Vagina (tissue), 2 donors: ENCODE data around the gene RAB44.

Experiments used
- POLR2A ChIP-seq, 2 donors: fragments of 450-650 bp; IDR thresholded peaks; one replicate each; pipeline ENCODE4 v1.6.1; 2017; ENCODE audit warnings: antibody characterized with exemption in 2 of 2, mild to moderate bottlenecking in 2 of 2, moderate library complexity in 2 of 2
- POLR2AphosphoS5 ChIP-seq, 2 donors: sonication (generic); formaldehyde crosslinking; IDR thresholded peaks; one replicate each; pipeline ENCODE4 v1.9.0; 2017; ENCODE audit warnings: antibody characterized with exemption in 2 of 2, mild to moderate bottlenecking in 2 of 2, low read depth in 1 of 2; ENCODE audit not compliant: insufficient read depth in 1 of 2

DNA sequence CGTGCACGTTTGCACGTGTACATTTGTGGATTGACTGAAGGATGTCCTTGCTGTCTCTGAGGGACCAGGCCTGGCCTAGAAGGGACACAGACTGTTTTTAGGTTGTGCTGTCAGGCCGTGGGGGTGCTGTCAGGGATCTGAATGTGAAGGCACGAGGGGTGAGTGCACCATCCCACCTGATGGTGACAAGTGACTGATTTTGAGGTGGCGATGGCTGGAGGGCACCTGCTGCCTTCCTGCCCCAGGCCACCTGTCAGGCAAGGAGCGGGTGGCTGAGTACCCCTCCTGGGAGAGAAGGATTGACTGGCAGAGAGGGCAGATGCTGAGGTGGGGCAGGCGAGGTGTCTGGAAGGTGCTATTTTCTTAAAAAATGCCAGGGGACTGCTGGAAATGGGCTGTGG is 1.2 kb downstream of the RAB44 start:
- TF ChIP-seq POLR2A (IDR thresholded peaks at IDR 0.05), result no peak
- no peak for TF ChIP-seq POLR2AphosphoS5 (IDR thresholded peaks at IDR 0.05; ENCODE audit: insufficient read depth in 1 of 2, low read depth in 1 of 2)
